Measurements from ENCODE around the gene GRPEL1.

Gene GRPEL1

GRCh38 chr4:7013175-7013574 is 54.7 kb downstream of the GRPEL1 start:
- H3K27ac ChIP-seq (ENCODE audit: low read depth, low read length) = no peak overlapping the region

GRCh38 chr4:7009564-7009963 is 58.3 kb downstream of the GRPEL1 start:
- Histone ChIP-seq H3K27ac (ENCODE audit: low read depth, low read length) (no peak overlapping the region), H3K36me3 (ENCODE audit: control insufficient read depth, insufficient read depth, low read length) (peaks cover 68% of the 10 kb centered on the region), H3K4me3 (ENCODE audit: low read depth, low read length) (no peak overlapping the region), H3K4me1 (ENCODE audit: control insufficient read depth, insufficient read depth, low read length) (peaks cover 22% of the 10 kb centered on the region), H3K27me3 (ENCODE audit: control insufficient read depth, insufficient read depth, low read length) (no peaks in the 10 kb centered on the region), H3K9me3 (ENCODE audit: control insufficient read depth, insufficient read depth, low read length) (no peaks in the 10 kb centered on the region), H3K9ac (ENCODE audit: low read depth, low read length) (no peak overlapping the region)

More at GRCh38 chr4:7013175-7013574, 54.7 kb downstream of the GRPEL1 start:
- Histone ChIP-seq H3K27me3 (ENCODE audit: control insufficient read depth, insufficient read depth, low read length) (no peaks in the 10 kb centered on the region), H3K4me1 (ENCODE audit: control insufficient read depth, insufficient read depth, low read length) (peaks cover 6% of the 10 kb centered on the region; the same call in 1 of the 2 replicates), H3K4me3 (ENCODE audit: low read depth, low read length) (no peak overlapping the region), H3K36me3 (ENCODE audit: control insufficient read depth, insufficient read depth, low read length) (peaks cover 84% of the 10 kb centered on the region), H3K9ac (ENCODE audit: low read depth, low read length) (no peak overlapping the region), H3K9me3 (ENCODE audit: control insufficient read depth, insufficient read depth, low read length) (no peaks in the 10 kb centered on the region)
